K562 (cell line): ENCODE data around the gene ENO2. TPM values are rescaled to one million over a fixed set of nuclear protein-coding genes. Genes with fewer than 3 reads are reported as not detected.

Experiments used
- ATAC-seq: fragments of 200-7000 bp; cut with Tn5 transposase; 3 replicates; pipeline ENCODE4 v1.9.1; 2020; ENCODE audit warnings: moderate library complexity
- BruUV-seq: library from RNA; stranded (reverse); fragments of 400-500 nt; replicated peaks from 2 replicates; lab custom pipeline; 2021; lab: Mats Ljungman, UMichigan
- CTCF ChIA-PET: fragments of 300-600 bp; formaldehyde crosslinking; extraction: SDS; loops from one replicate; lab custom pipeline; 2021; ENCODE audit warnings: low intra/inter-chr PET ratio; lab: Yijun Ruan, JAX
- POLR2A ChIA-PET: fragments of 300-600, 350-650 bp; sonication (Branson Sonifier 250); formaldehyde crosslinking; extraction: SDS; loops from one replicate; lab custom pipeline; 2021; ENCODE audit warnings: antibody characterized with exemption, inconsistent platforms; lab: Yijun Ruan, JAX
- DNase-seq, 4 experiments: peaks; one replicate each; pipeline versions ENCODE4 v3.0.0 to v3.0.0-alpha.2; 2011 to 2018; ENCODE audit warnings: low spot score in 3 of 4, mixed read lengths in 3 of 4; ENCODE audit errors: extremely low read depth in 1 of 4
- FAIRE-seq: peaks from 2 replicates; lab custom pipeline; 2011; peaks lifted over from hg19 to GRCh38; lab: Jason Lieb, UNC
- H2AFZ ChIP-seq: 2 replicates; pipeline ENCODE4 v1.6.0; 2011; ENCODE audit warnings: low read depth, low read length, control low read depth, inconsistent platforms
- H3K27ac ChIP-seq: fragments of 200-600 bp; 3 replicates; pipeline ENCODE4 v1.8.0; 2011; ENCODE audit warnings: low read depth, mild to moderate bottlenecking, control low read depth, inconsistent platforms, low read length, moderate library complexity, mixed read lengths; ENCODE audit errors: extremely low read depth
- H3K27me3 ChIP-seq, 2 experiments: fragments of 300-600 bp in 1 of 2; 2 replicates in 1 of 2; 3 replicates in 1 of 2; pipeline versions ENCODE4 v1.6.0 to v1.8.0; 2011; ENCODE audit warnings: inconsistent platforms in 2 of 2, low read length in 2 of 2, mild to moderate bottlenecking in 1 of 2, mixed read lengths in 1 of 2, moderate library complexity in 1 of 2; ENCODE audit not compliant: control insufficient read depth in 2 of 2, insufficient read depth in 2 of 2
- H3K36me3 ChIP-seq: fragments of 300-600 bp; 3 replicates; pipeline ENCODE4 v1.8.0; 2011; ENCODE audit warnings: mild to moderate bottlenecking, low read length, inconsistent platforms; ENCODE audit not compliant: control insufficient read depth, insufficient read depth
- H3K4me1 ChIP-seq, 2 experiments: fragments of 200-600 bp in 1 of 2; replicated peaks in 1 of 2; 2 replicates in 1 of 2; 3 replicates in 1 of 2; pipeline versions ENCODE4 v1.5.1 to v1.8.0; 2011; ENCODE audit warnings: inconsistent platforms in 2 of 2, low read length in 2 of 2, mild to moderate bottlenecking in 1 of 2, mixed read lengths in 1 of 2, moderate library complexity in 1 of 2; ENCODE audit not compliant: control insufficient read depth in 2 of 2, insufficient read depth in 2 of 2
- H3K4me2 ChIP-seq: 2 replicates; pipeline ENCODE4 v1.6.1; 2011; ENCODE audit warnings: low read length, control low read depth, inconsistent platforms, mixed read lengths; ENCODE audit not compliant: insufficient read depth
- H3K4me3 ChIP-seq: fragments of 200-600 bp; sonication (generic), shearing (Covaris generic); 2 replicates; pipeline ENCODE4 v1.5.1; 2016; ENCODE audit warnings: control low read depth, inconsistent platforms
- H3K79me2 ChIP-seq: fragments of 200-600 bp; 3 replicates; pipeline ENCODE4 v1.8.0; 2011; ENCODE audit warnings: low read length, inconsistent platforms; ENCODE audit not compliant: control insufficient read depth, insufficient read depth
- H3K9ac ChIP-seq, 2 experiments: 2 replicates each; pipeline versions ENCODE4 v1.6.0 to v1.6.1; 2011; ENCODE audit warnings: low read depth in 2 of 2, low read length in 2 of 2, control low read depth in 1 of 2, inconsistent platforms in 1 of 2, mild to moderate bottlenecking in 1 of 2, mixed read lengths in 1 of 2; ENCODE audit not compliant: insufficient read depth in 1 of 2
- H3K9me1 ChIP-seq: one replicate; pipeline ENCODE4 v1.6.0; 2011; ENCODE audit warnings: inconsistent platforms, mild to moderate bottlenecking, low read length, moderate library complexity; ENCODE audit not compliant: control insufficient read depth, insufficient read depth
- H3K9me3 ChIP-seq: replicated peaks from 2 replicates; pipeline ENCODE4 v1.5.1; 2011; ENCODE audit warnings: low read depth, low read length, inconsistent platforms; ENCODE audit not compliant: control insufficient read depth, insufficient read depth
- H4K20me1 ChIP-seq: replicated peaks from 2 replicates; pipeline ENCODE4 v1.6.1; 2011; ENCODE audit warnings: low read length, inconsistent platforms, mixed read lengths; ENCODE audit not compliant: control insufficient read depth, insufficient read depth
- ATF7 ChIP-seq: fragments of 450-650 bp; IDR thresholded peaks from 2 replicates; pipeline ENCODE4 v1.7.1; 2014; ENCODE audit warnings: mild to moderate bottlenecking, moderate library complexity
- DIDO1 ChIP-seq: fragments of 450-650 bp; IDR thresholded peaks from 2 replicates; pipeline ENCODE4 v1.6.1; 2016; ENCODE audit warnings: low read depth, missing biosample characterization, missing genetic modification characterization
- ETV6 ChIP-seq, 3 experiments: fragments of 150-350 bp in 1 of 3; sonication (generic) in 1 of 3; formaldehyde crosslinking in 1 of 3; IDR thresholded peaks; 2 replicates each; pipeline versions ENCODE4 v1.6.1 to v1.8.0; 2014 to 2022; ENCODE audit warnings: borderline replicate concordance in 2 of 3, low read depth in 2 of 3, antibody characterized with exemption in 1 of 3, low read length in 1 of 3, mild to moderate bottlenecking in 1 of 3, missing genetic modification reagents in 1 of 3
- NFXL1 ChIP-seq: fragments of 450-650 bp; formaldehyde crosslinking; IDR thresholded peaks from 2 replicates; pipeline ENCODE4 v1.4.0; 2021; ENCODE audit warnings: mild to moderate bottlenecking
- POU5F1 ChIP-seq: fragments of 150-350 bp; IDR thresholded peaks from 2 replicates; pipeline ENCODE4 v1.6.1; 2014; ENCODE audit warnings: borderline replicate concordance, low read length, low read depth, mild to moderate bottlenecking; ENCODE audit not compliant: partially characterized antibody
- SIRT6 ChIP-seq: IDR thresholded peaks from one replicate; pipeline ENCODE4 v1.6.1; 2012; ENCODE audit warnings: low read depth, mild to moderate bottlenecking, control low read depth, inconsistent platforms, low read length, moderate library complexity
- SNRNP70 ChIP-seq: fragments of 200-400 bp; formaldehyde crosslinking; optimal IDR thresholded peaks from 2 replicates; pipeline ENCODE3; 2017; ENCODE audit warnings: low read depth, low read length
- SP1 ChIP-seq: sonication (generic); formaldehyde crosslinking; IDR thresholded peaks from 2 replicates; pipeline ENCODE4 v1.8.1; 2022; ENCODE audit warnings: mild to moderate bottlenecking, missing genetic modification reagents
- ZC3H4 ChIP-seq: sonication (generic); formaldehyde crosslinking; IDR thresholded peaks from 2 replicates; pipeline ENCODE4 v1.9.0; 2021; ENCODE audit warnings: missing genetic modification reagents, borderline replicate concordance
- ZNF316 ChIP-seq: fragments of 450-650 bp; IDR thresholded peaks from 2 replicates; pipeline ENCODE4 v1.6.1; 2016
- WGBS: fragments of 100-300 bp; shearing (Covaris generic); methylation state at CpG from one replicate; pipeline ENCODE4 v1.1.6; 2016; ENCODE audit warnings: low coverage, mixed read lengths; ENCODE audit not compliant: insufficient coverage; ENCODE audit errors: missing lambda C conversion rate; 5-methylcytosine and 5-hydroxymethylcytosine counted together
- in situ Hi-C: fragments of 300-500 bp; cut with MboI; formaldehyde crosslinking; loops from 4 replicates; pipeline ENCODE4 v1.15.0; 2018; ENCODE audit warnings: inconsistent platforms, mixed read lengths
- intact Hi-C: fragments of 100-400 bp; cut with micrococcal nuclease; formaldehyde crosslinking; loops from 2 replicates; pipeline ENCODE4 v1.14.2; 2022
- polyA plus RNA-seq, 8 experiments: library from polyadenylated mRNA; depleted of rRNA in 4 of 8; stranded (reverse) in 5 of 8; unstranded in 3 of 8; fragments of >200 nt; fragmentation: Nextera tagmentation in 2 of 8; fragmentation: Illumina TruSeq in 1 of 8; extraction: Ambion mirVana in 2 of 8; extraction: Trizol in 1 of 8; gene quantifications; 2 replicates each; pipeline versions ENCODE4 v1.2.1 to v1.2.3, GENCODE V29; 2011 to 2014; ENCODE audit warnings: inconsistent platforms in 1 of 8, missing spikeins in 1 of 8
- total RNA-seq, 7 experiments: library from RNA; depleted of rRNA in 6 of 7; stranded (reverse); fragments of >200 nt in 6 of 7; fragmentation: Illumina TruSeq in 2 of 7; extraction: Trizol in 2 of 7; gene quantifications; 2 replicates each; pipeline versions ENCODE4 v1.2.1 to v1.2.3, GENCODE V29; 2011 to 2021; ENCODE audit warnings: low replicate concordance in 1 of 7
- TF ChIP-seq, protein P1 (sequence below): fragments of 450-650 bp; IDR thresholded peaks from 2 replicates; pipeline ENCODE4 v1.6.1; 2014; ENCODE audit warnings: low read depth, mild to moderate bottlenecking, moderate library complexity, borderline replicate concordance
- TF ChIP-seq, protein P2 (sequence below): sonication (generic); formaldehyde crosslinking; IDR thresholded peaks from 2 replicates; pipeline ENCODE4 v1.5.0; 2020; ENCODE audit warnings: missing genetic modification reagents
- TF ChIP-seq, protein P3 (sequence below): sonication (generic); formaldehyde crosslinking; IDR thresholded peaks from 2 replicates; pipeline ENCODE4 v1.8.0; 2022; ENCODE audit warnings: missing genetic modification reagents, mild to moderate bottlenecking, moderate library complexity, borderline replicate concordance

ENO2 gene
- total and polyA plus RNA-seq, 9 of the 15 experiments (the other 6 are each of a cell fraction or from before 2014, with no cell fraction given) = 10.9 to 43.3 (median 21.0) TPM

DNA sequence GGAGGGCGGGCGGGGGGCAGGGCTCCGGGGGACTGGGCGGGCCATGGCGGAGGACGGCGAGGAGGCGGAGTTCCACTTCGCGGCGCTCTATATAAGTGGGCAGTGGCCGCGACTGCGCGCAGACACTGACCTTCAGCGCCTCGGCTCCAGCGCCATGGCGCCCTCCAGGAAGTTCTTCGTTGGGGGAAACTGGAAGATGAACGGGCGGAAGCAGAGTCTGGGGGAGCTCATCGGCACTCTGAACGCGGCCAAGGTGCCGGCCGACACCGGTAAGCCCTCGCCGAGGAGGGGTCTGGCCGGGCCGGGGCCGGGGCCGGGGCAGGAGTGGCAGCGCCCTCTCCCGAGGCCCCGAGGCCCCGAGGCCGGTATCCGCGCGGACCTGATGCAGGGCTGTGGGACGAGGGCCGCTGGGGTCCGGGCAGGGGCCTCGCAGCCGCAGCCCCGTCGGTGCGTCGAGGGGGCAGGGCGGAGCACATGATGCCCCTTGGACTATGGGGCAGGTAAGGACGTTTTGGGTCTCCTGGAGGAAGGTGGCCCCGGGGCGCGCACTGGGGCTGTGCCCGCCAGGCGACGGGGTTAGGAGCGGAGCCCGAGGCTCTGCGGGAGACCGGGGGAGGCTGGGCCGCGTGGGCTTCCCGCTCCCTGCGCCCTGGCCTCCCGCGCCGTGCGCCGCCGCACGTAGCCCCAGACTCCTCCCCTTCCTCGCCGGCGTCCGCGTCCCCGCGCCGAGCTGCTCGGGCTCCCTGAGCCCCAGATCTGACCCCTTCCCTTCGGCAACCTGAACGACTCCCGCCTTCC is 46.8 kb upstream of the ENO2 start, which contains the start of gene TPI1 (continued):
- TF ChIP-seq, protein P1, sequence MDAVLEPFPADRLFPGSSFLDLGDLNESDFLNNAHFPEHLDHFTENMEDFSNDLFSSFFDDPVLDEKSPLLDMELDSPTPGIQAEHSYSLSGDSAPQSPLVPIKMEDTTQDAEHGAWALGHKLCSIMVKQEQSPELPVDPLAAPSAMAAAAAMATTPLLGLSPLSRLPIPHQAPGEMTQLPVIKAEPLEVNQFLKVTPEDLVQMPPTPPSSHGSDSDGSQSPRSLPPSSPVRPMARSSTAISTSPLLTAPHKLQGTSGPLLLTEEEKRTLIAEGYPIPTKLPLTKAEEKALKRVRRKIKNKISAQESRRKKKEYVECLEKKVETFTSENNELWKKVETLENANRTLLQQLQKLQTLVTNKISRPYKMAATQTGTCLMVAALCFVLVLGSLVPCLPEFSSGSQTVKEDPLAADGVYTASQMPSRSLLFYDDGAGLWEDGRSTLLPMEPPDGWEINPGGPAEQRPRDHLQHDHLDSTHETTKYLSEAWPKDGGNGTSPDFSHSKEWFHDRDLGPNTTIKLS = no peak
- TF ChIP-seq POU5F1 (no peak), SIRT6 (no peak), NFXL1 (CRISPR knock-in tag) (no peak)

DNA sequence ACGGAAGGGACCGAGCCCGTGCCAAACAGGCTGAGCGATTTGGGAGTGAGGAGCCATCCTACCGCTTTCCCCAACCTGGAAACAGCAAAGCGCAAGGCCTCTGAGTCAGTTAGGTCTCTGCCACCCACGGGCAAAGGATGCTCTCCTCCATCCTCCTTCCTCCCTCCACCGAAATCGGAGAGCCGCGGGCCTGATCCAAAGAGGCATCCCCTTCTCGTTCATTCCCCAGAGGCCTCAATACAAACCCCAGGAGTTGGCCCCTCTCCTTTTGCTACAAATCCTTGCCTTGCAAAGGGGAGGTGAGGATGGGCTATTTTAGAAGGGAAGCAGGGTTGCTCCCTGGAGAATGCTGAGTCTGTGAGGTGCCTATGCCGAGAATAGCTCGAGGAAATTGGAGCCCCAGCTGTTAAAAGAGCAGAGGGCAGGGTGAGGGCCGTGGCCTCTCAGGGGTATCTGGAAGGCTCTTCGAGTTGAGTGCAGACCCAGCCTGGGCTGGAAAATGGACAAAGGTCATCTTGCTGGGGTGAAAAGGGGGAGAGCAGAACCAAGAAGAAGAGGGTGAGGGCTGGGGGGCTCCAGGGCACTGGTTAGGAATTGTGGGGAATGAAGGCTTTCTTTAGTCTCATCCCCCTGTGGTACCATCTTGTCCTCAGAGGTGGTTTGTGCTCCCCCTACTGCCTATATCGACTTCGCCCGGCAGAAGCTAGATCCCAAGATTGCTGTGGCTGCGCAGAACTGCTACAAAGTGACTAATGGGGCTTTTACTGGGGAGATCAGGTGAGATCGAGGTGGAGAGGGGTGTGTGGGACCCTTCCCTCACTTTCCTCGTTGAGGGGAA is 46.0 kb upstream of the ENO2 start:
- Histone ChIP-seq H3K27ac (peak overlapping the region; percentile 94), H3K9ac (peak overlapping the region; percentile 87 to 98), H3K27me3 (no peaks in the 10 kb centered on the region), H2AFZ (no peak overlapping the region), H3K4me3 (peak overlapping the region; percentile 96), H3K9me3 (no peaks in the 10 kb centered on the region), H4K20me1 (peaks cover 47% of the 10 kb centered on the region), H3K36me3 (peaks cover 61% of the 10 kb centered on the region), H3K9me1 (no peaks in the 10 kb centered on the region), H3K4me1 (peaks cover 33 to 58% of the 10 kb centered on the region in 2 experiments; a peak in 4 of 5 replicates), H3K79me2 (peaks cover 51% of the 10 kb centered on the region), H3K4me2 (peak overlapping the region; percentile 87)
- WGBS = 1% methylated on average over 17 of the region's 22 CpGs
- ChIA-PET CTCF (interaction anchor here (0.9 to 1.5 kb wide), 4 partner anchors 93 to 245 kb away, joined by 3 to 5 read pairs (median 3); no protein-coding TSS in a partner anchor), POLR2A (interaction anchor here (0.5 to 11.3 kb wide), 26 partner anchors 10 to 1050 kb away, joined by 3 to 174 read pairs (median 4); partner anchors contain the start of genes C12orf57, CDCA3, MLF2 and RNU7-1)
- DNase-seq = peak in 2 of 4 experiments; percentile 13 to 36
- peak; percentile 58 for FAIRE-seq
- ATAC-seq = no peak
- BruUV-seq = no TSS peak
- intact Hi-C loops (loop anchor here (5.0 kb wide), 1 partner anchor 74 kb away; the partner anchor contains the start of genes C12orf57 and RNU7-1), in situ Hi-C loops (loop anchor here (5.0 kb wide), 1 partner anchor 74 kb away; the partner anchor contains the start of genes C12orf57 and RNU7-1)
- TF ChIP-seq, protein P2, sequence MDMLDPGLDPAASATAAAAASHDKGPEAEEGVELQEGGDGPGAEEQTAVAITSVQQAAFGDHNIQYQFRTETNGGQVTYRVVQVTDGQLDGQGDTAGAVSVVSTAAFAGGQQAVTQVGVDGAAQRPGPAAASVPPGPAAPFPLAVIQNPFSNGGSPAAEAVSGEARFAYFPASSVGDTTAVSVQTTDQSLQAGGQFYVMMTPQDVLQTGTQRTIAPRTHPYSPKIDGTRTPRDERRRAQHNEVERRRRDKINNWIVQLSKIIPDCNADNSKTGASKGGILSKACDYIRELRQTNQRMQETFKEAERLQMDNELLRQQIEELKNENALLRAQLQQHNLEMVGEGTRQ (CRISPR knock-in tag) = no peak
- no peak for TF ChIP-seq ETV6 (IDR thresholded peaks at IDR 0.05; ENCODE audit: borderline replicate concordance in 1 of 2, low read depth in 2 of 2, low read length in 1 of 2)
- peak; percentile 65; the same call in 1 of the 2 replicates for TF ChIP-seq ETV6 (CRISPR knock-in tag; IDR thresholded peaks at IDR 0.05; ENCODE audit: borderline replicate concordance)
- TF ChIP-seq ATF7 = no peak
- TF ChIP-seq, protein P3, sequence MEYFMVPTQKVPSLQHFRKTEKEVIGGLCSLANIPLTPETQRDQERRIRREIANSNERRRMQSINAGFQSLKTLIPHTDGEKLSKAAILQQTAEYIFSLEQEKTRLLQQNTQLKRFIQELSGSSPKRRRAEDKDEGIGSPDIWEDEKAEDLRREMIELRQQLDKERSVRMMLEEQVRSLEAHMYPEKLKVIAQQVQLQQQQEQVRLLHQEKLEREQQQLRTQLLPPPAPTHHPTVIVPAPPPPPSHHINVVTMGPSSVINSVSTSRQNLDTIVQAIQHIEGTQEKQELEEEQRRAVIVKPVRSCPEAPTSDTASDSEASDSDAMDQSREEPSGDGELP (CRISPR knock-in tag) = 0 out of 2 replicates have a peak, but pooled peaks have one; percentile 2
- TF ChIP-seq ZNF316 = no peak
- peak; percentile 94 for TF ChIP-seq SNRNP70
- TF ChIP-seq DIDO1 = no peak
- peak; percentile 98 for TF ChIP-seq ZC3H4 (CRISPR knock-in tag)
- TF ChIP-seq SP1 (CRISPR knock-in tag) = peak; percentile 13
